B cell (primary cell): ENCODE measurements around the gene RAD51B. TPM values are rescaled to one million over a fixed set of nuclear protein-coding genes. Genes with fewer than 3 reads are reported as not detected.

Source experiments
- ATAC-seq: fragments of 200-7000 bp; cut with Tn5 transposase; one replicate; pipeline ENCODE4 v1.10.0; 2021; ENCODE audit warnings: low read depth, mild to moderate bottlenecking, moderate number of reproducible peaks, moderate library complexity
- CTCF ChIA-PET: fragments of 350-600 bp; sonication (Branson Sonifier 250); formaldehyde crosslinking; loops from one replicate; lab custom pipeline; 2021; ENCODE audit warnings: antibody characterized with exemption, inconsistent platforms; lab: Charles Lee
- POLR2A ChIA-PET: fragments of 350-600 bp; sonication (Branson Sonifier 250); formaldehyde crosslinking; loops from one replicate; lab custom pipeline; 2021; ENCODE audit warnings: antibody characterized with exemption; lab: Charles Lee
- DNase-seq: peaks from one replicate; pipeline ENCODE4 v3.0.0; 2013
- H2AFZ ChIP-seq: 2 replicates; pipeline ENCODE4 v1.6.1; 2012; ENCODE audit warnings: mild to moderate bottlenecking, low read depth, low read length; ENCODE audit not compliant: insufficient read depth, poor library complexity, severe bottlenecking
- H3K27ac ChIP-seq, 2 donors: 1 replicate in 1 of 2; 2 replicates in 1 of 2; pipeline ENCODE4 v1.5.1; 2012 to 2013; ENCODE audit warnings: low read length in 2 of 2, mild to moderate bottlenecking in 2 of 2, moderate library complexity in 1 of 2
- H3K27me3 ChIP-seq, 4 experiments: fragments of 200-600 bp in 1 of 4; sonication (generic) in 1 of 4; replicated peaks in 1 of 4; 1 replicate in 2 of 4; 2 replicates in 2 of 4; pipeline versions ENCODE4 v1.6.1 to v1.7.0; 2013 to 2016; ENCODE audit warnings: low read length in 3 of 4, mild to moderate bottlenecking in 2 of 4, mixed read lengths in 1 of 4, moderate library complexity in 1 of 4; ENCODE audit not compliant: insufficient read depth in 4 of 4, control insufficient read depth in 3 of 4; ENCODE audit errors: control extremely low read depth in 1 of 4
- H3K36me3 ChIP-seq, 2 experiments: replicated peaks in 1 of 2; 1 replicate in 1 of 2; 2 replicates in 1 of 2; pipeline versions ENCODE4 v1.6.1 to v1.7.1; 2013; ENCODE audit warnings: low read length in 1 of 2; ENCODE audit not compliant: insufficient read depth in 2 of 2, control insufficient read depth in 1 of 2; ENCODE audit errors: control extremely low read depth in 1 of 2, extremely low read depth in 1 of 2
- H3K4me1 ChIP-seq, 2 donors: fragments of 200-600 bp in 1 of 2; sonication (generic) in 1 of 2; 1 replicate in 1 of 2; 2 replicates in 1 of 2; pipeline versions ENCODE4 v1.5.1 to v1.6.1; 2013 to 2017; ENCODE audit warnings: low read length in 2 of 2; ENCODE audit not compliant: control insufficient read depth in 2 of 2, insufficient read depth in 2 of 2
- H3K4me2 ChIP-seq: replicated peaks from 2 replicates; pipeline ENCODE3; 2012; ENCODE audit warnings: mild to moderate bottlenecking, low read depth, low read length; ENCODE audit not compliant: poor library complexity, severe bottlenecking
- H3K4me3 ChIP-seq, 5 experiments: fragments of 200-600 bp in 1 of 5; sonication (generic) in 1 of 5; 1 replicate in 3 of 5; 2 replicates in 2 of 5; pipeline versions ENCODE4 v1.5.1 to v1.7.0; 2011 to 2016; ENCODE audit warnings: low read length in 4 of 5, mild to moderate bottlenecking in 4 of 5, low read depth in 2 of 5, control low read depth in 1 of 5, moderate library complexity in 1 of 5; ENCODE audit not compliant: insufficient read depth in 1 of 5; ENCODE audit errors: control extremely low read depth in 1 of 5, extremely low read depth in 1 of 5
- H3K79me2 ChIP-seq: fragments of 200-600 bp; sonication (generic); one replicate; pipeline ENCODE4 v1.6.0; 2016; ENCODE audit warnings: low read length; ENCODE audit not compliant: control insufficient read depth, insufficient read depth
- H3K9ac ChIP-seq: fragments of 200-600 bp; sonication (generic); 2 replicates; pipeline ENCODE4 v1.6.1; 2017; ENCODE audit warnings: mild to moderate bottlenecking, low read length, moderate library complexity
- H3K9me3 ChIP-seq, 3 donors: one replicate each; pipeline versions ENCODE4 v1.6.1 to v1.7.1; 2013; ENCODE audit warnings: low read length in 2 of 3; ENCODE audit not compliant: control insufficient read depth in 2 of 3, insufficient read depth in 1 of 3; ENCODE audit errors: control extremely low read depth in 1 of 3
- H4K20me1 ChIP-seq: 2 replicates; pipeline ENCODE4 v1.6.0; 2012; ENCODE audit warnings: mild to moderate bottlenecking, low read length; ENCODE audit not compliant: insufficient read depth, control insufficient read depth, poor library complexity, severe bottlenecking
- H3K27ac Mint-ChIP-seq: one replicate; pipeline ENCODE4 v1.8.0; 2021; ENCODE audit warnings: mixed read lengths
- H3K27me3 Mint-ChIP-seq: one replicate; pipeline ENCODE4 v1.8.0; 2021; ENCODE audit warnings: mixed read lengths
- H3K4me1 Mint-ChIP-seq: one replicate; pipeline ENCODE4 v1.8.0; 2021; ENCODE audit warnings: mixed read lengths
- H3K4me3 Mint-ChIP-seq: one replicate; pipeline ENCODE4 v1.8.0; 2021; ENCODE audit warnings: mixed read lengths
- H3K9me3 Mint-ChIP-seq: one replicate; pipeline ENCODE4 v1.8.0; 2022; ENCODE audit warnings: mixed read lengths; ENCODE audit not compliant: insufficient read depth
- EZH2 ChIP-seq: IDR thresholded peaks from 2 replicates; pipeline ENCODE4 v1.6.1; 2012; ENCODE audit warnings: borderline replicate concordance, low read depth, mild to moderate bottlenecking, moderate library complexity, low read length; ENCODE audit not compliant: insufficient read depth, poor library complexity, severe bottlenecking
- WGBS: methylation state at CpG from one replicate; pipeline ENCODE4 v1.1.5; 2013; ENCODE audit warnings: missing lambda C conversion rate; ENCODE audit not compliant: insufficient coverage; 5-methylcytosine and 5-hydroxymethylcytosine counted together
- intact Hi-C: fragments of 100-400 bp; cut with micrococcal nuclease; formaldehyde crosslinking; loops from one replicate; pipeline ENCODE4 v1.10.0; 2022
- polyA plus RNA-seq: library from polyadenylated mRNA; depleted of rRNA; stranded (reverse); fragments of >200 nt; gene quantifications from 2 replicates; pipeline ENCODE4 v1.2.3, GENCODE V29; 2012
- total RNA-seq, 2 donors: library from RNA; stranded (reverse); fragments of 120-200 nt in 1 of 2; gene quantifications; 1 replicate in 1 of 2; 2 replicates in 1 of 2; pipeline versions ENCODE4 v1.2.3 to v1.2.4, GENCODE V29; 2013 to 2022
- TF ChIP-seq, protein P1 (sequence below): fragments of 200-600 bp; IDR thresholded peaks from one replicate; pipeline ENCODE4 v1.8.0; 2022; ENCODE audit warnings: antibody characterized with exemption, mild to moderate bottlenecking

The RAD51B gene
- total and polyA plus RNA-seq, 2 donors (not counting 1 experiment from before 2014, with no cell fraction given): 6.5 to 60.6 TPM

DNA sequence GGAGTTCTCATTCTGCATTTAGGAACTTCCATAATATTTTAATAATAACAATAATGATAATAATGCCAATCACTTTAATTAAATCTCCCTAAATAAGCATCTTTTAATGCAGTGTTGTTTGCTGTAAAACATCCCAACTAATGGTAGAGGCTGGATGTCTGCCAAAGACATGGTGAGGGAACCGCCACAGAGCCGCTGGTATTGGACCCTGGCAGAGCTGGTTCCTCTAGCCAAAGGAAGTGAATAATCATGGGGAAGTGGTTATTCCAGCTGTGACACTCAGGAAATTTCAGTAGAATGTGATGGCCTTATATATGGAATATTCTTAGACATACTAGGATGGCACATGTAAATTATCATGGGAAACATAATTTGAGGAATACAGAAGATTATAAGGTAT lies 490.0 kb downstream of the RAD51B start:
- Histone ChIP-seq H3K9ac (no peak overlapping the region), H2AFZ (no peak overlapping the region), H3K27ac (peak overlapping the region in 1 of 2 donors; percentile 69), H3K4me3 (no peak overlapping the region), H4K20me1 (no peaks in the 10 kb centered on the region), H3K4me2 (no peak overlapping the region), H3K79me2 (no peaks in the 10 kb centered on the region), H3K4me1 (peaks cover 78 to 80% of the 10 kb centered on the region in 2 donors), H3K36me3 (no peaks in the 10 kb centered on the region), H3K9me3 (no peaks in the 10 kb centered on the region), H3K27me3 (no peaks in the 10 kb centered on the region)
- Mint-ChIP-seq H3K4me3 (no peak overlapping the region), H3K27me3 (no peaks in the 10 kb centered on the region), H3K4me1 (peaks cover 81% of the 10 kb centered on the region), H3K27ac (peak overlapping the region; percentile 32), H3K9me3 (no peaks in the 10 kb centered on the region)
- ChIA-PET POLR2A (no interaction called here), CTCF (interaction anchor here (1.3 to 1.9 kb wide), 3 partner anchors 24 to 26 kb away, joined by 4 to 8 read pairs (median 5); no protein-coding TSS in a partner anchor)
- no peak for ATAC-seq
- intact Hi-C loops: loop anchor here (1.0 to 5.0 kb wide), 3 partner anchors 13 to 33 kb away; no protein-coding TSS in a partner anchor
- TF ChIP-seq, protein P1, sequence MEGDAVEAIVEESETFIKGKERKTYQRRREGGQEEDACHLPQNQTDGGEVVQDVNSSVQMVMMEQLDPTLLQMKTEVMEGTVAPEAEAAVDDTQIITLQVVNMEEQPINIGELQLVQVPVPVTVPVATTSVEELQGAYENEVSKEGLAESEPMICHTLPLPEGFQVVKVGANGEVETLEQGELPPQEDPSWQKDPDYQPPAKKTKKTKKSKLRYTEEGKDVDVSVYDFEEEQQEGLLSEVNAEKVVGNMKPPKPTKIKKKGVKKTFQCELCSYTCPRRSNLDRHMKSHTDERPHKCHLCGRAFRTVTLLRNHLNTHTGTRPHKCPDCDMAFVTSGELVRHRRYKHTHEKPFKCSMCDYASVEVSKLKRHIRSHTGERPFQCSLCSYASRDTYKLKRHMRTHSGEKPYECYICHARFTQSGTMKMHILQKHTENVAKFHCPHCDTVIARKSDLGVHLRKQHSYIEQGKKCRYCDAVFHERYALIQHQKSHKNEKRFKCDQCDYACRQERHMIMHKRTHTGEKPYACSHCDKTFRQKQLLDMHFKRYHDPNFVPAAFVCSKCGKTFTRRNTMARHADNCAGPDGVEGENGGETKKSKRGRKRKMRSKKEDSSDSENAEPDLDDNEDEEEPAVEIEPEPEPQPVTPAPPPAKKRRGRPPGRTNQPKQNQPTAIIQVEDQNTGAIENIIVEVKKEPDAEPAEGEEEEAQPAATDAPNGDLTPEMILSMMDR: no peak
- TF ChIP-seq EZH2: no peak
- WGBS: no CpG with 5 or more reads among the region's 2 CpGs
- DNase-seq: no peak

DNA sequence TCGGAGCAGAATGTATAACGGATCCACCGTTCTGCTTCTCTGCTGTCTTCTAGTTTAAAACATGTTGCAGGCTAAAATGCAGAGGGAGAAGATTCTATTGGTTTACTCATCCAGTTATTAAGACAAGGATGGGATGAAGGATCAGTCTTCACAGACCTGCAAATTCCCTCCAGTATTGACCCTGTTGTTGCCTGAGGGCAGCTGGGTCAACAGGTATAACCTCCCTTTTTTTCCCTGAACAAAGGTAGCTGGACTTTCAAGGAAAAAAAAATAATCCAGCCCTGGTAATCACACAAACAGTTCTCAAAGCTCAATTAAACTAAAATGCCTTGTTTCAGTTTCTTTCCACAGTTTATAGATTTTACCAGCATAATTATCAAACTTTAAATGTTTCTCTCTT lies 492.7 kb downstream of the RAD51B start:
- H2AFZ ChIP-seq: no peak overlapping the region
- intact Hi-C loops: loop anchor here (1.0 to 2.0 kb wide), 2 partner anchors 9 to 27 kb away; no protein-coding TSS in a partner anchor
- H3K79me2 ChIP-seq: no peaks in the 10 kb centered on the region
- no peaks in the 10 kb centered on the region for H3K27me3 ChIP-seq
- TF ChIP-seq EZH2: no peak
- TF ChIP-seq, protein P1: no peak
- Mint-ChIP-seq H3K27me3 (no peaks in the 10 kb centered on the region), H3K4me1 (peaks cover 74% of the 10 kb centered on the region), H3K27ac (peak overlapping the region; percentile 68), H3K9me3 (no peaks in the 10 kb centered on the region), H3K4me3 (peak overlapping the region; percentile 15)
- H3K4me2 ChIP-seq: peak overlapping the region; percentile 54
- H4K20me1 ChIP-seq: no peaks in the 10 kb centered on the region
- ATAC-seq: no peak
- H3K4me3 ChIP-seq: no peak overlapping the region
- H3K4me1 ChIP-seq: peaks cover 65 to 77% of the 10 kb centered on the region in 2 donors
- CTCF ChIA-PET: interaction anchor here (1.0 to 1.5 kb wide), 7 partner anchors 16 to 60 kb away, joined by 3 to 4 read pairs (median 3); no protein-coding TSS in a partner anchor
- no peak overlapping the region for H3K9ac ChIP-seq
- POLR2A ChIA-PET: no interaction called here
- no peak for DNase-seq
- peak overlapping the region; percentile 18 to 69 for H3K27ac ChIP-seq
- 96% methylated on average over 3 of the region's 3 CpGs for WGBS
- H3K36me3 ChIP-seq: no peaks in the 10 kb centered on the region
- H3K9me3 ChIP-seq: no peaks in the 10 kb centered on the region
